ENCODE data around the gene FEM1C. TPM values are rescaled to one million over a fixed set of nuclear protein-coding genes. Genes with fewer than 3 reads are reported as not detected.

The FEM1C gene
- total and polyA plus RNA-seq, 2 of the 4 experiments (the other 2 are of a cell fraction), result 6.3 to 21.5 TPM

- BruUV-seq (replicated peaks), result no TSS peak
- H2BK5ac ChIP-seq (ENCODE audit: low read depth, low read length, poor library complexity, severe bottlenecking), result no peak overlapping the region
- no peak overlapping the region for H3K23ac ChIP-seq (ENCODE audit: low read depth, low read length)
- DNase-seq, result no peak
- no peak overlapping the region for H4K5ac ChIP-seq (ENCODE audit: low read depth, low read length)
- H2BK120ac ChIP-seq (ENCODE audit: low read depth, low read length), result no peak overlapping the region
- H3K27ac ChIP-seq (ENCODE audit: insufficient read depth, low read length), result no peak overlapping the region
- H3K4me1 ChIP-seq (ENCODE audit: control insufficient read depth, insufficient read depth, low read length), result peaks cover 2% of the 10 kb centered on the region; the same call in 1 of the 2 replicates
- H2BK20ac ChIP-seq (ENCODE audit: low read depth, low read length), result no peak overlapping the region
- H4K8ac ChIP-seq (ENCODE audit: low read depth in 2 of 2, low read length in 2 of 2), result no peak overlapping the region
- in situ Hi-C loops (cut with MboI; ENCODE audit: low sequenced_read_pairs) (no loop called here), dilution Hi-C loops (cut with HindIII; ENCODE audit: low sequenced_read_pairs, unreplicated experiment) (no loop called here), intact Hi-C loops (cut with micrococcal nuclease) (no loop called here)
- H3K79me1 ChIP-seq (ENCODE audit: low read depth in 1 of 2, low read length in 2 of 2), result no peaks in the 10 kb centered on the region
- ATAC-seq (ENCODE audit: low read depth), result no peak
- no peak overlapping the region for H4K91ac ChIP-seq (ENCODE audit: insufficient read depth, low read depth, low read length)
- no peak overlapping the region for H3K56ac ChIP-seq (ENCODE audit: extremely low read depth, insufficient read depth, low read length)
- H2BK15ac ChIP-seq (ENCODE audit: low read depth, low read length), result no peak overlapping the region
- TF ChIP-seq RAD21 (IDR thresholded peaks at IDR 0.05; ENCODE audit: low read length) (no peak), ELK1 (IDR thresholded peaks at IDR 0.05; ENCODE audit: borderline replicate concordance, low read depth, low read length) (no peak), NFE2L2 (IDR thresholded peaks at IDR 0.05; ENCODE audit: low read depth, low read length) (no peak), MAZ (IDR thresholded peaks at IDR 0.05; ENCODE audit: borderline replicate concordance, low read depth, low read length) (no peak), SMC3 (IDR thresholded peaks at IDR 0.05; ENCODE audit: low read depth, low read length) (no peak), MXI1 (IDR thresholded peaks at IDR 0.05; ENCODE audit: borderline replicate concordance, low read depth, low read length) (no peak), RFX5 (IDR thresholded peaks at IDR 0.05; ENCODE audit: low read depth, low read length) (no peak), FOS (IDR thresholded peaks at IDR 0.05; ENCODE audit: low read depth, low read length) (no peak)
- no peak overlapping the region for H2AFZ ChIP-seq (replicated peaks; ENCODE audit: low read length, poor library complexity)
- H3K9me3 ChIP-seq (ENCODE audit: control insufficient read depth, insufficient read depth, low read length), result no peaks in the 10 kb centered on the region
- no peaks in the 10 kb centered on the region for H3K27me3 ChIP-seq (ENCODE audit: control insufficient read depth, insufficient read depth, low read length)
- H3K4me3 ChIP-seq (ENCODE audit: insufficient read depth, low read depth, low read length), result no peak overlapping the region
- no CpG with 5 or more reads among the region's 1 CpG for WGBS, 2 experiments (ENCODE audit: extremely low coverage in 2 of 2, insufficient read length in 1 of 2)
- H3K36me3 ChIP-seq (ENCODE audit: control insufficient read depth, insufficient read depth, low read length), result no peaks in the 10 kb centered on the region
- no peak overlapping the region for H3K4ac ChIP-seq (ENCODE audit: low read depth, low read length)
- H3K18ac ChIP-seq (ENCODE audit: low read depth, low read length), result no peak overlapping the region
- no peak overlapping the region for H3K9ac ChIP-seq (ENCODE audit: low read depth, low read length)
- H2AK9ac ChIP-seq (replicated peaks; ENCODE audit: low read depth, low read length, poor library complexity), result no peak overlapping the region
- ChIA-PET POLR2A (ENCODE audit: unreplicated experiment) (interaction anchor here (0.6 kb wide), 1 partner anchor 35 kb away, joined by 3 read pairs; no protein-coding TSS in a partner anchor), CTCF (no interaction called here)
- no peak overlapping the region for H3K4me2 ChIP-seq (ENCODE audit: low read depth, low read length)
- H3K14ac ChIP-seq (replicated peaks; ENCODE audit: low read depth, low read length), result no peak overlapping the region
- no peaks in the 10 kb centered on the region for H3K9me1 ChIP-seq (ENCODE audit: insufficient read depth, low read length)
- no peak overlapping the region for H2AK5ac ChIP-seq (ENCODE audit: low read depth, low read length)
- no peaks in the 10 kb centered on the region for H4K20me1 ChIP-seq (ENCODE audit: insufficient read depth, low read length)
Measured at GRCh38 chr5:115470921-115471320, 73.7 kb downstream of the FEM1C start.

Small RNA genes within 50 kb of the gene (microRNA-seq; reads per million reads assigned to microRNA genes)
- gene AC008628.1 (ENCODE audit: insufficient read depth, insufficient read length) (not detected), gene AC008628.2 (ENCODE audit: insufficient read depth, insufficient read length) (not detected)

Small RNA genes within 50 kb of the gene (small RNA-seq; reads per million reads assigned to genes)
- 0 reads per million in 5 experiments for gene AC008628.1
- gene AC008628.2, result 0 reads per million in 5 experiments

Other genes with a start within 250 kb of the FEM1C start
- 2.0 and 5.0 TPM in 2 replicates for gene CCDC112, start 248.1 kb downstream of the FEM1C start, total RNA-seq (2012; rRNA removed)
- gene CCDC112, start 248.1 kb downstream of the FEM1C start, polyA plus RNA-seq (2012; rRNA removed), result 1.9 and 2.3 TPM in 2 replicates
- 4.3 and 6.9 TPM in 2 replicates for gene TICAM2, start 57.7 kb upstream of the FEM1C start, total RNA-seq (2012; rRNA removed)
- gene TICAM2, start 57.7 kb upstream of the FEM1C start, polyA plus RNA-seq (2012; rRNA removed), result 2.9 and 3.4 TPM in 2 replicates
- 75.6 and 173 TPM in 2 replicates for gene TMED7, start 81.3 kb upstream of the FEM1C start, total RNA-seq (2012; rRNA removed)
- 86.7 and 107 TPM in 2 replicates for gene TMED7, start 81.3 kb upstream of the FEM1C start, polyA plus RNA-seq (2012; rRNA removed)